Heart left ventricle (tissue), 16 donors: ENCODE results near the gene RPL18. TPM values are rescaled to one million over a fixed set of nuclear protein-coding genes. Genes with fewer than 3 reads are reported as not detected.

Experiments
- ATAC-seq, 4 donors: fragments of 200-7000 bp; cut with Tn5 transposase; one replicate each; pipeline ENCODE4 v1.9.1; 2020 to 2022; ENCODE audit warnings: moderate library complexity in 4 of 4, mild to moderate bottlenecking in 3 of 4, moderate number of reproducible peaks in 1 of 4
- DNase-seq, 5 donors: peaks; one replicate each; pipeline ENCODE4 v3.0.0-alpha.2; 2020
- H3K27ac ChIP-seq, 12 donors: fragments of 200-600 bp; sonication (generic) in 4 of 12; one replicate each; pipeline versions ENCODE4 v1.5.0 to v1.8.0; 2016 to 2022; ENCODE audit warnings: mild to moderate bottlenecking in 2 of 12
- H3K27me3 ChIP-seq, 9 donors: fragments of 200-600 bp; sonication (generic) in 2 of 9; one replicate each; pipeline versions ENCODE4 v1.5.1 to v1.8.0; 2016 to 2022; ENCODE audit warnings: mild to moderate bottlenecking in 3 of 9
- H3K36me3 ChIP-seq, 9 donors: fragments of 200-600 bp; sonication (generic) in 2 of 9; one replicate each; pipeline versions ENCODE4 v1.5.0 to v1.8.0; 2018 to 2022; ENCODE audit warnings: mild to moderate bottlenecking in 2 of 9
- H3K4me1 ChIP-seq, 12 donors: fragments of 200-600 bp; sonication (generic) in 4 of 12; one replicate each; pipeline versions ENCODE4 v1.5.0 to v1.8.0; 2016 to 2022; ENCODE audit warnings: mild to moderate bottlenecking in 3 of 12
- H3K4me3 ChIP-seq, 12 donors: fragments of 200-600 bp; sonication (generic) in 4 of 12; one replicate each; pipeline versions ENCODE4 v1.5.0 to v1.8.0; 2017 to 2022; ENCODE audit warnings: mild to moderate bottlenecking in 9 of 12, moderate library complexity in 4 of 12
- H3K9me3 ChIP-seq, 12 donors: fragments of 200-600 bp; sonication (generic) in 4 of 12; one replicate each; pipeline versions ENCODE4 v1.5.0 to v1.8.0; 2016 to 2022; ENCODE audit warnings: mild to moderate bottlenecking in 1 of 12
- POLR2A ChIP-seq, 2 donors: fragments of 450-650 bp; IDR thresholded peaks; one replicate each; pipeline ENCODE4 v1.6.1; 2017; ENCODE audit warnings: antibody characterized with exemption in 2 of 2, mild to moderate bottlenecking in 2 of 2, moderate library complexity in 2 of 2
- WGBS, 4 donors: extraction: QIAGEN DNeasy Blood & Tissue Kit in 2 of 4; methylation state at CpG; one replicate each; pipeline versions ENCODE4 v1.1.5 to v1.1.7; 2013 to 2018; 5-methylcytosine and 5-hydroxymethylcytosine counted together
- intact Hi-C, 10 donors: fragments of 100-400 bp; cut with DNase I; formaldehyde crosslinking; loops; one replicate each; pipeline versions ENCODE4 v1.11.1 to v1.14.2; 2022
- polyA plus RNA-seq, 2 donors: library from polyadenylated mRNA; stranded (reverse); fragments of 200-250 nt; gene quantifications; one replicate each; pipeline ENCODE4 v1.2.3, GENCODE V29; 2013
- total RNA-seq, 9 donors: library from RNA; depleted of rRNA in 2 of 9; stranded (reverse); fragments of >200 nt in 2 of 9; fragmentation: NEBNext Ultra II Directional in 3 of 9; extraction: Animal tissue kit (Norgen Biotek cat#: 25700) in 3 of 9; gene quantifications; one replicate each; pipeline versions ENCODE4 v1.1.0 to v1.2.4, GENCODE V29; 2016 to 2023
- TF ChIP-seq, protein P1 (sequence below), 12 donors: fragments of 200-600 bp; sonication (generic) in 4 of 12; IDR thresholded peaks; one replicate each; pipeline versions ENCODE4 v1.5.0 to v1.8.0; 2018 to 2022; ENCODE audit warnings: antibody characterized with exemption in 12 of 12, mild to moderate bottlenecking in 5 of 12
- donor health status: ischemic (EF 13 %, LVEDD 7.1; RV severe dilation, severe dysfunction).
- donor health status: healthy with polysubstance abuse.
- donor health status: DM: no; HTN: yes; CAD: no.
- donor health status: DM: no; HTN: no; CAD: no.
- donor health status: ischemic (EF 25% LVEDD 6.9; RV normal size, moderate dysfunction).
- donor health status: ischemic (EF 25% LVEDD 5.7; RV mildly dilated, moderate dysfunction).
- donor health status: healthy.
- donor health status: DM: yes; HTN: yes; CAD: no.
- donor health status: ischemic (EF 35%, LVEDD 5.7; RV mildly dilated, moderate dysfunction).
- donor health status: nonischemic (EF 11% LVEDD 7.7; RV severe dilation, severe dysfunction).
- donor health status: DM: yes; HTN: yes; CAD: no.
- donor health status: PGD.
- donor health status: ischemic (EF 29% LVEDD 5.4; RV normal size, mild dysfunction).
- donor health status: nonischemic (EF 23%, LVEDD 6.1; RV moderate dilation, normal function).

Gene RPL18
- total and polyA plus RNA-seq, 11 donors, result 470 to 1,773 (median 714) TPM

DNA sequence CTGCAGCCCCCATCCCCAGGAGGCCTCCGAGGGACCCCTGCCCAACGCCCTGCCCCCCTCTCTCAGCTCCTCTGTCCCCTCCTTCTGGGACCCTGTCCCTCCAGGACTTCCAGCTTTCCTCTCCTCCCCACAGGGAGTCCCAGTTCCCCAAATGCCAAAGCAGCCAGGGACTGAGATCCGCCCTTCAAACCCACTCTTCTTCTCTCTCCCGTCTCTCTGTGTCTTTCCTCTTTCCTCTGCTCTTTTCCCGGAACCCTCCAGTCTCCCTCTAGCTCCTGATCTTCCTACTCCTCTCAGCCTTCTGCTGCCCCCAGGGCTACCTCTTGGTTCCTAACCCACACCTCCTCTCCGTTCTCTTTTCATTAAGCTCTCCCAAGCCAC, 26.6 kb upstream of the RPL18 start:
- no peaks in the 10 kb centered on the region for H3K9me3 ChIP-seq
- TF ChIP-seq, protein P1, sequence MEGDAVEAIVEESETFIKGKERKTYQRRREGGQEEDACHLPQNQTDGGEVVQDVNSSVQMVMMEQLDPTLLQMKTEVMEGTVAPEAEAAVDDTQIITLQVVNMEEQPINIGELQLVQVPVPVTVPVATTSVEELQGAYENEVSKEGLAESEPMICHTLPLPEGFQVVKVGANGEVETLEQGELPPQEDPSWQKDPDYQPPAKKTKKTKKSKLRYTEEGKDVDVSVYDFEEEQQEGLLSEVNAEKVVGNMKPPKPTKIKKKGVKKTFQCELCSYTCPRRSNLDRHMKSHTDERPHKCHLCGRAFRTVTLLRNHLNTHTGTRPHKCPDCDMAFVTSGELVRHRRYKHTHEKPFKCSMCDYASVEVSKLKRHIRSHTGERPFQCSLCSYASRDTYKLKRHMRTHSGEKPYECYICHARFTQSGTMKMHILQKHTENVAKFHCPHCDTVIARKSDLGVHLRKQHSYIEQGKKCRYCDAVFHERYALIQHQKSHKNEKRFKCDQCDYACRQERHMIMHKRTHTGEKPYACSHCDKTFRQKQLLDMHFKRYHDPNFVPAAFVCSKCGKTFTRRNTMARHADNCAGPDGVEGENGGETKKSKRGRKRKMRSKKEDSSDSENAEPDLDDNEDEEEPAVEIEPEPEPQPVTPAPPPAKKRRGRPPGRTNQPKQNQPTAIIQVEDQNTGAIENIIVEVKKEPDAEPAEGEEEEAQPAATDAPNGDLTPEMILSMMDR (IDR thresholded peaks at IDR 0.05), result no peak
- no peak for TF ChIP-seq POLR2A (IDR thresholded peaks at IDR 0.05)
- DNase-seq (no peak), ATAC-seq (peak in 3 of 4 donors; percentile 1 to 11 (median 7))
- intact Hi-C loops, result loop anchor here (5.0 to 10.0 kb wide), 10 partner anchors 69 to 329 kb away; partner anchors contain the start of genes HSD17B14 (in 6 of the 10), MAMSTR (in 2 of the 10) and FTL (in 1 of the 10)
- H3K4me3 ChIP-seq, result peak overlapping the region; percentile 2 to 69 (median 58)
- H3K27ac ChIP-seq, result peak overlapping the region; percentile 56 to 91 (median 82)
- 0 to 2% (median 1%) methylated on average over 6 of the region's 6 CpGs for WGBS, 4 donors
- no peaks in the 10 kb centered on the region for H3K27me3 ChIP-seq
- H3K4me1 ChIP-seq, result peaks cover 0 to 29% (median 13%) of the 10 kb centered on the region in 12 donors
- no peaks in the 10 kb centered on the region for H3K36me3 ChIP-seq

DNA sequence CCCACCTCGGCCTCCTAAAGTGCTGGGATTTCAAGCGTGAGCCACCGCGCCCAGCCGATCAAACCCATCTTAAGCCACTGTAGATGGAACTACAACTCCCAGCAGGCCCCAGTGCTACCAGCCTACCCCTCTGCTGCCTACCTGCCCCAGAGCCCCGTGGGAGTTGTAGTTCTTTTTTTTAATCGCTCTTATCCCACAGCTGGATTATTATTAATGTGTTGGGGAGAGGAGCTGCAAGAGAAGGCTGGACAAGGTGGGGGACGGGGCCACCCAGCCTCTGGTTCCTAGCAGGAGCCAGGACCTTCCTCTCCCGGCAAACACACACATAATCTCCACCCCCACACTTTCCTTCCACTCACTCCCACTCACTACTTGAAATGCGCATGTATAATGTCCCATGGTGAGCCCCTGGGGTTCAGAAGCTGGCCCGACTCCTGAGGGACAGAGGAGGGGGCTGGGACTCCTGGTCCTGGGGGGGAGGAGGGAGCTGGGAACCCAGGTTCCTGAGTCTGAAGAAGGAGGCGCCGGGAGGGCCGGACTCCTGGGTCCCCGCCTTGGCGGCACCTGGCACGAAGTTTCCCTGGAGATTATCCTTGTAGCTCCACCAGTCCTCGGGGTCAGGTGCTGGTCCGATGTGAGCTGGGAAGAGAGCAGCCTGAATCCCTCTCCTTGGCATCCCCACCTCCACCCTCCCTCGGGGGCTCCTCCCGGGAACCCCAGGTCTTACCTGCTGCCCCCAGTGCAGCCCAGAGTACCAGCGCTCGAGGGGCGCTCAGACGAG, 26.1 kb upstream of the RPL18 start:
- 1 to 4% (median 2%) methylated on average over 20 to 25 of the region's 25 CpGs for WGBS, 4 donors
- peak; percentile 66 to 82 (median 80) for ATAC-seq

DNA sequence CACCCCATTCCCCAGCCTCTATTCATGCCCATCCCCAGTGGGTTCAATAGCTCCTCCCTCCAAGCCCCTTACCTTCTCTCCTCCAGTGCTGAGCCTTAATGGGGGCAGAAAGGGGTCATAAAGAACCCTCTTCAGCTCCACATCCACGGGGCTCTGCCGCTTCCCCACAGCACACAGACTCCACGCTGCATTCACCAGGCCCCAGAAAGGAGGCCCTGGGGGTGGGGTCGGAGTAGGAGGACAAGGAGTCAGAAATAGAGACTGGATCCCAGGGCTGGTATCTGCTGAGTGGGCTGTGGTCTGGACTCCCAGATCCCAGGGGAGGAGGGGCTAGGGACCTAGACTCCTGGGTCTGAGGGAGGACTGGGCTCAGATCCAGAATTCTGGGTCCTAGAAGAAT, 25.4 kb upstream of the RPL18 start:
- 72 to 76% (median 73%) methylated on average over 4 of the region's 4 CpGs for WGBS, 4 donors
- intact Hi-C loops, result loop anchor here in 6 of 10 donors (10.0 kb wide), 5 partner anchors 70 to 330 kb away; partner anchors contain the start of genes HSD17B14 (in 2 of the 6), FTL (in 1 of the 6) and MAMSTR (in 1 of the 6)

More for the DNA sequence above, 26.1 kb upstream of the RPL18 start:
- TF ChIP-seq, protein P1 (IDR thresholded peaks at IDR 0.05), result no peak
- TF ChIP-seq POLR2A (IDR thresholded peaks at IDR 0.05), result no peak
- Histone ChIP-seq H3K27ac (peak overlapping the region; percentile 56 to 91 (median 82)), H3K4me3 (peak overlapping the region; percentile 2 to 69 (median 58)), H3K4me1 (peaks cover 0 to 29% (median 13%) of the 10 kb centered on the region in 12 donors), H3K9me3 (no peaks in the 10 kb centered on the region), H3K36me3 (no peaks in the 10 kb centered on the region), H3K27me3 (no peaks in the 10 kb centered on the region)
- intact Hi-C loops, result loop anchor here (5.0 to 10.0 kb wide), 10 partner anchors 70 to 330 kb away; partner anchors contain the start of genes HSD17B14 (in 6 of the 10), MAMSTR (in 2 of the 10) and FTL (in 1 of the 10)
- peak; percentile 70 to 86 (median 83) for DNase-seq

More for the DNA sequence above, 25.4 kb upstream of the RPL18 start:
- TF ChIP-seq, protein P1 (IDR thresholded peaks at IDR 0.05), result no peak
- TF ChIP-seq POLR2A (IDR thresholded peaks at IDR 0.05), result no peak
- Histone ChIP-seq H3K4me3 (peak overlapping the region in 2 of 12 donors; percentile 66 to 69), H3K9me3 (no peaks in the 10 kb centered on the region), H3K27me3 (no peaks in the 10 kb centered on the region), H3K27ac (peak overlapping the region in 1 of 12 donors; percentile 2), H3K4me1 (peaks cover 0 to 27% (median 13%) of the 10 kb centered on the region in 12 donors), H3K36me3 (no peaks in the 10 kb centered on the region)
- peak in 3 of 5 donors; percentile 34 to 37 (median 36) for DNase-seq
- no peak for ATAC-seq
